SKM-1 treated with dmso at 0.1 percent for 144 hours (cell line): ENCODE measurements around the gene UFSP1.

Experiments
- DNase-seq: peaks from one replicate; lab custom pipeline; 2025; ENCODE audit not compliant: unreplicated experiment; lab: John Stamatoyannopoulos, UW

Gene UFSP1

GRCh38 chr7:100895956-100896731 is 6.6 kb upstream of the UFSP1 start:
- peak; percentile 26 for DNase-seq

DNA sequence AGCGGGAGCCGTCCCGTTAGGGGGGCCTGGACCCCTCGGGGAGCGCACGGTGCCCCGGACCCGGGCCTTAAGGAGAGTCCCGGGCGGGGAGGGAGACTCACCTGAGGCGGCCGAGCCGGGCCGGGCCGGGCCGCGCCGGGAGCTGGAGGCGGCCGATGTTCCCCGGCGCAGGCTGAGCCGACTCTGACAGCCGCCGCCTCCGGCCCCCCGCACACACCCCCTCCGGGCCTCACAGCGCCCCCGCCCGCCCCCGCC is 6.1 kb upstream of the UFSP1 start, which contains the start of gene ACHE:
ACHE (minus strand) TSS at position 188 of the 255 bp plus-strand sequence. CDS start 1,656 bp downstream, outside the sequence.
- DNase-seq: no peak

GRCh38 chr7:100894860-100895700 is 5.6 kb upstream of the UFSP1 start:
- peak; percentile 10 for DNase-seq

DNA sequence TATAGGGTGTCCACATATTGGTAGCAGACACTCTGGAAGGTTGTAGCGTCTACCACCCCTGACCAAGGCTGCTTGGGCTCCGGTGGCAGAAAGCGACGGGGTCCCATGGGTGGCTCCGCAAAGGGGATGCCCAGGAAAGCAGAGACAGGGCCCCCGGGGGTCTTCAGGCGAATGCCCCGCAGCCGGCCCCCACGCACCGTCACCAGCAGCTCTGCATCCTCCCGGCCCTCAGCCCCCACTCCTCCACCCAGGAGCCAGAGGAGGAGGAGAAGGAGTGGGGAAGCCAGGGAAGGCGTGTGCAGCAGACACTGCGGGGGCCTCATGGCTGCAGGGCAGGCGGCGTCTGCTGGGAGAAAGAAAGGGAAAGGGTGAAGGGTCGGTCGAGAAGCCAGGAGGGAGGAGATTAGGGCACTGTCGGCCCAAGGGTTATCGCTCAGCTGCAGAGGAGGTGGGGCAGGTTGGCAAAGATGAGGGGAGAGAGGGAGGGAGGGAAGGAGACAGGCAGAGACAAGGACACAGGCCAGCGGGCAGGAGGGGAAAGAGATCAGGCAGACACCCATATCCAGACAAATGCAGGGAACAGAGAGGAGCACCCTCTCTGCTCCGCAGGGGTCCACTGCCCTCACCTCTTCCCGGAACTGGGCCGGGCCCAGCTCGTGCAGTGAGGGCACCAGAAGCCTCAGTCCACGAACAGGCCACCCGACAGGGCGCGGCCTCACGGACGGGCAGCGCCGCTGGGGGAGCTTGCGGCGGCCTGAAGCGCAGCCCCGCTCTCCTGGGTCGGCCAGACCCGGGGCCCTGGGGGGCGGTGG is 4.6 kb upstream of the UFSP1 start:
- DNase-seq: no peak

DNA sequence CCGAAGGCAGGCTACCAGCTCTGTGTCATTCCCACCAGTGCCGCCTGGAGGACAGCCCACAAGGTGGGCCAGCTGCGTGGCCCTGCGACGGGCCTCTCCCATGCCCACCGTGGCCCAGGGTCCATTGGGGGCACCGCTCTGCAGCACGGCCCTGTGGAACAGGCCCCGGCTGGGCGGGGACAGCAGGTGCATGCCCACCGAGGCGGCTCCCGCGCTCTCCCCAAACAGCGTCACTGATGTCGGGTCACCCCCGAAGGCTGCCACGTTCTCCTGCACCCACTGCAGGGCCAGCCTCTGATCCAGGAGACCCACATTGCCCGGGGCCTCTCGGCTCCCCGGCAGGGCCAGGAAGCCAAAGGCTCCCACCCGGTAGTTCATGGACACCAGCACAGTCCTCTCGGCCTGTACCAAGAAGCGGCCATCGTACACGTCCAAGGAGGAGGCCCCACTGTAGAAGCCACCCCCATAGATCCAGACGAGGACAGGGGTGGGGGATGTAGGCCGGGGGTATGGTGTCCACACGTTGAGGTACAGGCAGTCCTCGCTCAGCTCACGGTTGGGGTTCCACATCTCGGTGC is 3.9 kb upstream of the UFSP1 start:
- DNase-seq: no peak

- no peak for DNase-seq
Observed at GRCh38 chr7:100892364-100893317, 3.1 kb upstream of the UFSP1 start.

GRCh38 chr7:100891568-100892247 is 2.2 kb upstream of the UFSP1 start:
- DNase-seq: no peak

DNA sequence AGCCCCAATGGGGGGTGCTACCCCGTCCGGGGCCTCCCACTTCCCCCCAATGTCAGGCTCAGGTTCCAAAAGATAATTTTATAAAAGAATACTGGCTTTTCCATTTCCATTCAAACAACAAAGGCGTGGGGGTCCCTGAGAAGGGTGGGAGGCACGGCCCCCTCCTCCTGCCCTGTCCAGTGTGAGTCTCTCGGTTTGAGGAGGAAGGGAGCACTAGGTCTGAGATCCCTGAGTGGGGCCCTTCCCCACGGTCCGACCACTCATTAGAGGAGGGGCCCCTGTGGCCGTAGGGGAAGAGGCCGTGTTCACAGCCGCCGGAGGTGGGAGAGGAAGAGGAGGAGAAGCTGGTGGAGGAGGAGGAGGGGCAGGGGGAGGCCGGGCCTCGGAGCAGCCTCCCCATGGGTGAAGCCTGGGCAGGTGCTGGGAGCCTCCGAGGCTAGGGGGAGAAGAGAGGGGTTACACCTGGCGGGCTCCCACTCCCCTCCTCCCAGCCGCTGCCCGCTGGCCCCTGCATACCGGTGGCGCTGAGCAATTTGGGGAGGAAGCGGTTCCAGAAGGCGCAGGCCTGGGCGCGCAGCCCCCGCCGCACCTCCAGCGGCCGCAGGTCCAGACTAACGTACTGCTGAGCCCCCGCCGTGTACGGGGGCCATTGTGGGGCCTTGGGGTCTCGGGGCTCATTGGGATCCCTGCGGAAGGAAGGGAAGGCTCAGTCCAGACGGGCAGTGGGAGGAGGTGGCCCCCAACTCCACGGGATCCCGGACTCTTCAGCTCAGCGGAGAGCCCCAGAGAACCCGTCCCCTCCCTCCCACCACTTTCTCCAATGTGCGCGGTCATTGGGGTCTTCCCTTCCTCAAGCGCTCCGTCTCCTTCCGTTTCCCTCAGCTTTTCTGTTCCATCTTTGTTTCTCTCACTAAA is 1.4 kb upstream of the UFSP1 start:
- DNase-seq: no peak

DNA sequence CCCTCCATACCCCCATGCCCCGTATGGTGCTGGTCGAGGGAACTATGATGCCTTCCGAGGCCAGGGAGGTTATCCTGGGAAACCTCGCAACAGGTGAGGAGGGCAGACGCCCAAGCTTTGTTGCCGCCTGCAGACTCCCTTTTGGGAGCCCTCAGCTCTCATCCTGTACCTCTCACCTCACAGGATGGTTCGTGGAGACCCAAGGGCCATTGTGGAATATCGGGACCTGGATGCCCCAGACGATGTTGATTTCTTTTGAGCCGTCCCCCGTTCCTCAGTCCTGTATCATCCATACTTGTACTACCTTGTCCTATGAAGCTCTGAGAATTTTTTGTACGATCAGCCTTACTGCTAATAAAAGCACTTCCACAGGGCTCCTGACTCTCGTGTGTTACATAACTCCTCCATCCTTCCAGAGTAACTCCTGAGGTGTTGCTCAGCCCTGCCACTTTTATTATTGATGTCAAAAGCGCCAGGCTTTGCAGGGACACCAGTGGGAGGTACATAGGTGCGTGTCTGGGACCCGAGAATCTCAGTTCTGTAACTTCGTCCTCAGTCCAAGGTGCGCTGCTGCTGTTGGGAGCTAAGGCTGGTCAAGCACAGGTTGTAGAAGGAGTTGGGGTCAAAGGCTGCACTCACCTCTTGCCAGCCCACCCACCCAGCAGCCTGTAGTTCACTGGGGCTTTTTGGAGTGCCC is 1.1 kb downstream of the UFSP1 start:
- no peak for DNase-seq

DNA sequence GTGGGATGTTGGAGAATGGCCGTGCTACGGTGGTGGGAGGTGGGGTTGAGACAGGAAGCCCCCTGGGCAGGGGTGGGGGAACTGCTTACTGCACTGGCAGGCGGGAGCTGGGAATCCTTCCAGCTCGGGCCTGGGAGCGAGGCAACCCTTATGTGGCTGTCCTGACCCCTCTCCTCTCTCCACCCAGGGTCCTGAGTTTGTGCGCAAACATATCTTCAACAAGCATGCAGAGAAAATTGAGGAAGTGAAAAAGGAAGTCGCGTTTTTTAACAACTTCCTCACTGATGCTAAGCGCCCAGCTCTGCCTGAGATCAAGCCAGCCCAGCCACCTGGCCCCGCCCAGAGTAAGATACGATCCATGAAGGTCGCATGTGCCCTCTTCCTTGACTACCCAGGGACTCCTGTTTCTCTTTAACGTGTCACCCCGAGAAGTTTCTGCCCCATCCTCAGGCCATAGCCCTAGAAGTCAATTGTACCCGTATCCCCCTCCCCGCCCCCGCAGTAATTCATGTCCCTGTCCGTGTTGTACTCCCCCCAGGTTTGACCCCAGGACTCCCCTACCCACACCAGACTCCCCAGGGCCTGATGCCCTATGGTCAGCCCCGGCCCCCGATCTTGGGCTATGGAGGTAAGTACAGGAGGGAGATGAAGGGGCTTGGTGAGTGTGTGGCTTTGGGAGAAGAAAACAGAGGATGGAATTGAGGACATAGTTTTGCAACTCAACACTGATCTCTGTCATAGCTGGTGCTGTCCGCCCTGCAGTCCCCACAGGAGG is 1.8 kb downstream of the UFSP1 start:
- DNase-seq: peak; percentile 93

DNA sequence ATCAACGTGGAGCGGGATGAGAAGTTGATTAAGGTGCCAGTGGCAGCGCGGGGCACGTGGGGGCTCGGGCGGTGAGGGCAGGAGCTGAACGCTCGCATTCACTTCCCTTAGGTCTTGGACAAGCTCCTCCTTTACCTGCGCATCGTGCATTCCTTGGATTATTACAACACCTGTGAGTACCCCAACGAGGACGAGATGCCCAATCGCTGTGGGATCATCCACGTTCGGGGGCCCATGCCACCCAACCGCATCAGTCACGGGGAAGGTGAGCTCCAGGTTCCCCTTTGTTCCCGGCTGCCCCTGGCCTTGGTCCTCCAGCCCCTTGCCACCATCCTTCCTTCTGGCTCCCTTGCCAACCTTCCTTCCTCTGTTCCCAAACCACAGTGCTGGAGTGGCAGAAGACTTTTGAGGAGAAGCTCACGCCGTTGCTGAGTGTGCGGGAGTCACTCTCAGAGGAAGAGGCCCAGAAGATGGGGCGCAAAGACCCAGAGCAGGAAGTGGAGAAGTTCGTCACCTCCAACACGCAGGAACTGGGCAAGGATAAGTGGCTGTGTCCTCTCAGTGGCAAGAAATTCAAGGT is 2.5 kb downstream of the UFSP1 start:
- DNase-seq: peak; percentile 59

GRCh38 chr7:100886142-100886935 is 3.2 kb downstream of the UFSP1 start:
- DNase-seq: no peak

DNA sequence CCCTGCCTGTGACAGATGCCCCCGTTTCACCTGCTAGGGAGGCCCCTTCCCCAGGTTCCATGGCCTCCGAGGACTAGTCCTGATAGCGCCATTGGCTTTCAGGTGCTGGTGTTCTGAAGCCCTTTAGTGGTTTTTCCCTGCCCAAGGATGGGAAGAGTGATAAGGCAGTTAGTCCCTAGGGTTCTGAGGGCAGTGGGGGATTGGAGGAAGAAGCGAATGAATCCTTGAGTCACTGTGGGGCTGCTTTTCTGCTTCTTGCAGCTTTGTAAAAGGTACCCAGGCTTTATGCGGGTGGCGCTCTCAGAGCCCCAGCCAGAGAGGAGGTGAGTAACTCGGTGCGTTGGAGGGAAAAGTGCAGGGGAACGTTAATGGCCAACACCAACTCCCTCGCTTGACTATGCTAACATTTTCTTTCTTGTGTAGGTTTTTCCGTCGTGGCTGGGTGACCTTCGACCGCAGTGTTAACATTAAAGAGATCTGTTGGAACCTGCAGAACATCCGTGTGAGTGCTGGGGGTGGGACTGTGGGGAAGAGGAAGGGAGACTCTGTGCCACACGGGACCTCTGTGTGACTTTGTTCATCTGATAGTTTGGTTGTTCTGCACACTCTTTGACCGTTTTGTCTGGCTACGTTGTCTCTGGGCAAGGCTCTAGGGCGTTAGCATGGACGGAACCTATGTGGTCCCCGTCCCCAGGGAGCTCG is 3.9 kb downstream of the UFSP1 start:
- no peak for DNase-seq

DNA sequence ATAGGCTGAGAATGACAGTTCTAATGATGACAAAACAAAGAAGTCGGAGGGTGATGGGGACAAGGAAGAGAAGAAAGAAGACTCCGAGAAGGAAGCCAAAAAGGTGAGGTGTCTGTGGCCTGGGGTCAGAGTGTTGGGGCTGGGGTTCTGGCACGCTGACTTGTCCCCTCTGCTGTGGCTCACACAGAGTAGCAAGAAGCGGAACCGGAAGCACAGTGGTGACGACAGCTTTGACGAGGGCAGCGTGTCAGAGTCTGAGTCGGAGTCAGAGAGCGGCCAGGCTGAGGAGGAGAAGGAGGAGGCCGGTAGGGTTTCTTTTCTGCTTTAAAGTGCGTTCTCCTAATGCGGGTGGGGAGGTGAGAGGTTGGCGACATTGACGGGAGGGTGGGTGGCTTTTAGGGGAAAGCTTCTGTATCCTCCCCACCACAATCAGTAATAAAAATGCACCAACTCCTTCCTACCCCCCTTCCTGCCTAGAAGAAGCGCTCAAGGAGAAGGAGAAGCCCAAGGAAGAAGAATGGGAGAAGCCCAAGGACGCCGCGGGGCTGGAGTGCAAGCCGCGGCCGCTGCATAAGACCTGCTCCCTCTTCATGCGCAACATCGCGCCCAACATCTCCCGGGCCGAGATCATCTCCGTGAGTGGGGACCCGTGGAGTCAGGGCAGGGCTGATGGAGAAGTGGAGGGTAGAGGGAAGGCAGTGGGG is 4.6 kb downstream of the UFSP1 start:
- no peak for DNase-seq
